MM.1S (cell line): Measurements from ENCODE around the gene GLA.
A peak's percentile ranks its signal among the peaks of the same experiment; 100 is the strongest.

ENCODE experiments used
- DNase-seq: peaks from one replicate; pipeline ENCODE4 v3.0.0-alpha.2; 2015
- H2AFZ ChIP-seq: fragments of 300-600 bp; sonication (generic); 2 replicates; pipeline ENCODE4 v1.6.0; 2016; ENCODE audit warnings: antibody characterized with exemption, low read length
- H3F3A ChIP-seq: fragments of 300-600 bp; sonication (generic); 2 replicates; pipeline ENCODE4 v1.6.1; 2016; ENCODE audit warnings: mild to moderate bottlenecking, antibody characterized with exemption, low read length, moderate library complexity, mixed read lengths; ENCODE audit not compliant: insufficient read depth
- H3K27ac ChIP-seq: fragments of 300-600 bp; sonication (generic); 2 replicates; pipeline ENCODE4 v1.5.1; 2016; ENCODE audit warnings: mild to moderate bottlenecking, low read length
- H3K27me3 ChIP-seq: fragments of 300-600 bp; sonication (generic); replicated peaks from 2 replicates; pipeline ENCODE4 v1.6.0; 2016; ENCODE audit warnings: low read length; ENCODE audit not compliant: insufficient read depth
- H3K36me3 ChIP-seq: fragments of 300-600 bp; sonication (generic); replicated peaks from 2 replicates; pipeline ENCODE4 v1.6.1; 2016; ENCODE audit warnings: mild to moderate bottlenecking, low read length, mixed read lengths; ENCODE audit not compliant: insufficient read depth
- H3K4me1 ChIP-seq: fragments of 300-600 bp; sonication (generic); 2 replicates; pipeline ENCODE4 v1.6.1; 2016; ENCODE audit warnings: low read length, mixed read lengths
- H3K4me2 ChIP-seq: fragments of 300-600 bp; sonication (generic); 2 replicates; pipeline ENCODE4 v1.6.0; 2016; ENCODE audit warnings: low read depth, low read length
- H3K4me3 ChIP-seq: fragments of 300-600 bp; sonication (generic); 2 replicates; pipeline ENCODE4 v1.5.1; 2016; ENCODE audit warnings: low read length, mixed read lengths
- H3K79me2 ChIP-seq: fragments of 300-600 bp; sonication (generic); 2 replicates; pipeline ENCODE4 v1.6.1; 2016; ENCODE audit warnings: mixed run types, low read length, mixed read lengths
- H3K9ac ChIP-seq: fragments of 300-600 bp; sonication (generic); 2 replicates; pipeline ENCODE4 v1.6.1; 2016; ENCODE audit warnings: low read length, mixed read lengths
- H3K9me2 ChIP-seq: fragments of 300-600 bp; sonication (generic); replicated peaks from 2 replicates; pipeline ENCODE4 v1.6.1; 2016; ENCODE audit warnings: mild to moderate bottlenecking, low read length, mixed read lengths; ENCODE audit not compliant: insufficient read depth
- H3K9me3 ChIP-seq: fragments of 300-600 bp; sonication (generic); replicated peaks from 2 replicates; pipeline ENCODE4 v1.6.1; 2016; ENCODE audit warnings: mild to moderate bottlenecking, low read length, mixed read lengths; ENCODE audit not compliant: insufficient read depth
- H4K20me1 ChIP-seq: fragments of 300-600 bp; sonication (generic); 2 replicates; pipeline ENCODE4 v1.6.1; 2016; ENCODE audit warnings: mild to moderate bottlenecking, low read length, moderate library complexity, mixed read lengths; ENCODE audit not compliant: insufficient read depth
- CTCF ChIP-seq: fragments of 300-600 bp; sonication (generic); IDR thresholded peaks from 2 replicates; pipeline ENCODE4 v1.5.1; 2016; ENCODE audit warnings: antibody characterized with exemption, low read length, mixed read lengths
- EZH2 ChIP-seq: fragments of 300-600 bp; sonication (generic); optimal IDR thresholded peaks from 2 replicates; pipeline ENCODE3; 2017; ENCODE audit warnings: low read depth, mild to moderate bottlenecking, antibody characterized with exemption, low read length, mixed read lengths
- EZH2phosphoT487 ChIP-seq: fragments of 300-600 bp; sonication (generic); IDR thresholded peaks from 2 replicates; pipeline ENCODE4 v1.6.1; 2018; ENCODE audit warnings: antibody characterized with exemption, low read length

GLA gene

DNA sequence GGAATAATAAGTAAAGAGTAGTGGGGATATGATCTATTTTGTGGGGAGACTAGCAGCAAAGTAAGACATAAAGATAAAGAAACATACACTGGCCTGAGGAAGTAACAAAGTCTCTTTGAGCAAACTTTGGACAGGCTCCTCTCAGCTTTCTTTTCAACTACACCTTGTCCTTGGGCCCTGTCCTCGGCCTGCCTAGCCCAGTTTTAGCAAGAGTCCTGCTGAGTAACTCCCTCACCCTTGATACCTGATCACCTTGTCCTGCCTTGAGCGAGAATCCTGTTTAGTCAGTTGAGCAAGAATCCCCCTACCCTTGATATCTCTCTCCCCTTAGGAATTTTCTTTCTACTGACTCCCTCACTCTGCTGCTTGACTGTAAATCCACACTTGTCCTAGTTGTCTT is 11.8 kb upstream of the GLA start:
- no peak overlapping the region for H2AFZ ChIP-seq
- peaks cover 12% of the 10 kb centered on the region for H3K4me1 ChIP-seq
- H3K4me2 ChIP-seq: no peak overlapping the region
- H3F3A ChIP-seq: no peaks in the 10 kb centered on the region
- H3K79me2 ChIP-seq: no peaks in the 10 kb centered on the region
- H3K9me3 ChIP-seq: no peaks in the 10 kb centered on the region
- no peak overlapping the region for H3K27ac ChIP-seq
- H3K4me3 ChIP-seq: no peak overlapping the region
- H4K20me1 ChIP-seq: no peaks in the 10 kb centered on the region
- TF ChIP-seq EZH2phosphoT487 (no peak), EZH2 (no peak), CTCF (no peak)
- H3K9me2 ChIP-seq: no peaks in the 10 kb centered on the region
- no peak for DNase-seq
- H3K36me3 ChIP-seq: no peaks in the 10 kb centered on the region
- no peaks in the 10 kb centered on the region for H3K27me3 ChIP-seq
- H3K9ac ChIP-seq: no peak overlapping the region

DNA sequence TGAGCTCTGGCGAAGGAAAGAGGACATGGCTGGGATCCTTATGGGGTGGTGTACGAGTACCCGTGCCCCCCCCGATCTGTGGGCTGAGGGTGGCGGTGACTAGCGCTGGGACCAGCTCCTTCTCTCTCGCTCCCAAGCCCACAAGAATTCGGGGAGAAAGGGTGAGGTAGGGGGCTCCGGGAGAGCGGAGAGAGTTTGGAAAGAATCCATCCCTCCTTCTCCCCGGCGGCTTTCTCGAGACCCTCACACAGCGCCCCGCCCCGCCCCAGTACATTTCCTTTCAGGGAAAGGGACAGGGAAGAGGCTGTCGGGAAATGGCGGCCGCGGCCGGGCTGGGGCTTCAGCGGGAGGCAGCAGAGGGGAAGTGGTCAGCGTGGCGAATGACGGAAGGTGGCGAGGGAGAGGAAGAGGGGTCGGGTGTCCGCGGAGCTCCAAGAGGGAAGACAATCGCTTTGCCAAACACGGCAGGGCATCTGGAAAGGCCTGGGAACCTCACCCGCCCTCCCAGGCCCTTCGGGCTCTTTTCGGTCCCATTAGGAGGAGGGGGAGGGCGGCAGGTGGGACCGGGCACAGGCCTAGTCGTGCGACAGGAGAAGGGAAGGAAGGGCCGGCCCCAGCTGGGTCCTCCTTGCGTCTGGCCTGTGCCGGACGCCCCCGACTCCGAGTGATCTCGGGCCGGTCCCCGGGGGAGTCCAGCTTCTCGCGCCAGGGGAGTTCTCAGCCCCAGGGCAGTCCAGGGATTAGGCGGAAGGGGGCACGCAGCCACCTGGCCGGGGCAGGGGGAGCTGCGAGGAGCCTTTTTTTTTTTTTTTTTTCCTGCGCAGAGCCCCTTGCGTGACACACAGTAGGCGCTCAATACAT is 10.5 kb upstream of the GLA start:
- peak overlapping the region; percentile 62 for H3K4me3 ChIP-seq
- H3K9ac ChIP-seq: peak overlapping the region; percentile 62
- H3K27me3 ChIP-seq: no peaks in the 10 kb centered on the region
- H3K36me3 ChIP-seq: no peaks in the 10 kb centered on the region
- H3K9me3 ChIP-seq: no peaks in the 10 kb centered on the region
- H3K4me2 ChIP-seq: peak overlapping the region; percentile 69; the same call in 1 of the 2 replicates
- H4K20me1 ChIP-seq: no peaks in the 10 kb centered on the region
- no peak for TF ChIP-seq CTCF
- no peaks in the 10 kb centered on the region for H3F3A ChIP-seq
- H2AFZ ChIP-seq: peak overlapping the region; percentile 96
- H3K79me2 ChIP-seq: no peaks in the 10 kb centered on the region
- DNase-seq: no peak
- no peak overlapping the region for H3K27ac ChIP-seq
- H3K4me1 ChIP-seq: peaks cover 12% of the 10 kb centered on the region
- no peaks in the 10 kb centered on the region for H3K9me2 ChIP-seq

DNA sequence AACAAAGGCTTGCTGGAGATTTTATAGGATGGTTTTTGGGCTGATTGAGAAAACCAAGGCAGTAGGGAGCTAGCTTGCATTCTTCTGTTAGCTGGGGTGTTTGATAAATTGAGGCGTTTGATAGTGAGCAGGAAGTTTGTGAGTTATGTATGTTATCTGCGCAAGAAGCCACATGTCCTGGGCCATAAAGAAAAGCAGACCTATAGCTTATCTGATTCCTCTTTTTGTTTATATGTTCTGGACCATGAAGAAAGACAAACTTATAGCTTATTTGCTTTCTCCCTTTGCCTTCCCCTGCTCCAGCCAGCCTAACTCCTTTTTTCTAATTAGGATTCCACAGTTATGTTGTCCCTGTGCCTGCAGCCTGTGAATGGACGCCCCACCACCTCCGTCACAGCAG is 9.5 kb upstream of the GLA start:
- Histone ChIP-seq H3K4me1 (peaks cover 12% of the 10 kb centered on the region), H3K4me3 (no peak overlapping the region), H2AFZ (no peak overlapping the region), H3K9me3 (no peaks in the 10 kb centered on the region), H3K4me2 (no peak overlapping the region), H3K79me2 (peaks cover 9% of the 10 kb centered on the region), H3K27me3 (no peaks in the 10 kb centered on the region), H3K27ac (no peak overlapping the region), H3K36me3 (no peaks in the 10 kb centered on the region), H3F3A (no peaks in the 10 kb centered on the region), H3K9me2 (no peaks in the 10 kb centered on the region), H4K20me1 (no peaks in the 10 kb centered on the region), H3K9ac (no peak overlapping the region)
- DNase-seq: no peak
- TF ChIP-seq EZH2 (no peak), EZH2phosphoT487 (no peak), CTCF (no peak)
